Measurements from ENCODE around the gene THAP6. TPM values are rescaled to one million over a fixed set of nuclear protein-coding genes. Genes with fewer than 3 reads are reported as not detected.
A peak's percentile ranks its signal among the peaks of the same experiment; 100 is the strongest.

THAP6 gene
- total and polyA plus RNA-seq, 10 donors, result 3.1 to 42.0 (median 22.6) TPM

DNA sequence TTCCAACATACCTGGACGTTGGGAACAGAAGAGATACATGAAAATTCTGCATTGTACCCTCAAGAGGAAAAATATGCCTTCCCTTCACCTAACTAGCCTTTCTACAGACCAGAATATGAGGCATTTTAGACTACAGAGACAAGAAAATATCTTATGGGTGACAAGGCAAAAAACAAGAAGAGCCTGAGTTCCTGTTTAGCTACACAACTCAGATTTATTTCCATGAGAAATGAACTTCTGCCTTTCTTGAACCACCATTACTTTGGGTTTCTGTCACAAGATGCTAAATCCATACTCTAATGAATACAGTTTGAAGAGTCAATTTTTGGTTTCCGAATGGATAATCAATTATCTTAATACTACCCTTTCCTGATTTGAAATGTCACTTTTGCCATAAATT lies 18.8 kb upstream of the THAP6 start:
- peaks cover 0 to 40% (median 10%) of the 10 kb centered on the region in 6 donors for H3K4me1 ChIP-seq
- H3K27me3 ChIP-seq (replicated peaks in 1 of 7), result no peaks in the 10 kb centered on the region
- no peak overlapping the region for H3K4me3 ChIP-seq
- WGBS, 5 donors, result 84 to 93% (median 91%) methylated on average over 2 of the region's 2 CpGs
- H3K27ac ChIP-seq, result peak overlapping the region in 5 of 8 donors; percentile 35 to 67 (median 62)
- no peak for DNase-seq
- intact Hi-C loops (cut with DNase I; ENCODE audit: low total_unique reads), result no loop called here
- TF ChIP-seq POLR2A (IDR thresholded peaks at IDR 0.05), result no peak
- no peak for TF ChIP-seq CTCF (IDR thresholded peaks at IDR 0.05 in 8 of 11, conservative IDR thresholded peaks at IDR 0.05 in 3 of 11)
- no peak for TF ChIP-seq POLR2AphosphoS5 (IDR thresholded peaks at IDR 0.05)
- H3K36me3 ChIP-seq, result peaks cover 0 to 94% (median 38%) of the 10 kb centered on the region in 6 donors
- peaks cover 0 to 4% (median 0%) of the 10 kb centered on the region in 8 donors for H3K9me3 ChIP-seq

GRCh38 chr4:75496406-75496805 lies 17.9 kb upstream of the THAP6 start:
- intact Hi-C loops (cut with DNase I; ENCODE audit: low total_unique reads), result no loop called here
- Histone ChIP-seq H3K27ac (peak overlapping the region in 2 of 8 donors; percentile 65 to 67), H3K27me3 (replicated peaks in 1 of 7) (no peaks in the 10 kb centered on the region), H3K4me3 (no peak overlapping the region), H3K36me3 (peaks cover 0 to 93% (median 32%) of the 10 kb centered on the region in 6 donors), H3K4me1 (peaks cover 0 to 43% (median 10%) of the 10 kb centered on the region in 6 donors), H3K9me3 (peaks cover 0 to 4% (median 0%) of the 10 kb centered on the region in 8 donors)
- DNase-seq, result no peak
- TF ChIP-seq POLR2A (IDR thresholded peaks at IDR 0.05) (no peak), CTCF (IDR thresholded peaks at IDR 0.05 in 8 of 11, conservative IDR thresholded peaks at IDR 0.05 in 3 of 11) (no peak), POLR2AphosphoS5 (IDR thresholded peaks at IDR 0.05) (no peak)
- 96 to 100% (median 98%) methylated on average over 2 of the region's 2 CpGs for WGBS, 5 donors

DNA sequence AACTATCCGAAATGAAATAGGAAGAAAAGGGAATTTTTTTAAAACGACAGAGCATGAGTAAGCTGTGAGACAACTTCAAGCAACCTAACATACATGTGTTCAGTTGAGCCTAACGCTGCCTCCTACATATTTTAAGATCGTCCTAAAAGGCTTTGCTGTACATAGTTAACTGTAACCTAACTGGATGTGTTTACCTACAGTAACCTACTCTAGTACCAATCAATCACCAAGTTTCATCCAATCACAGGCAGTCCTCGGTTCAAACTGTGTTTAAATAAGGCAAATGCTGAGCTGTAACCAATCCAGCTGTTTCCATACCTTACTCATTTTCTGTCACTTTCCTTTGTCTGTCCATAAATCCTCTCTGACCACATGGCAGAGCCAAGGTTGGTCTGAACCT lies 17.1 kb upstream of the THAP6 start:
- WGBS, 5 donors, result 76 to 90% (median 86%) methylated on average over 5 of the region's 5 CpGs
- no peak for TF ChIP-seq POLR2A (IDR thresholded peaks at IDR 0.05)
- TF ChIP-seq POLR2AphosphoS5 (IDR thresholded peaks at IDR 0.05), result no peak
- TF ChIP-seq CTCF (IDR thresholded peaks at IDR 0.05 in 8 of 11, conservative IDR thresholded peaks at IDR 0.05 in 3 of 11), result no peak

GRCh38 chr4:75498041-75498440 lies 16.2 kb upstream of the THAP6 start:
- intact Hi-C loops (cut with DNase I; ENCODE audit: low total_unique reads), result no loop called here
- 70 to 83% (median 83%) methylated on average over 2 of the region's 2 CpGs for WGBS, 5 donors

More for the DNA sequence above, 17.1 kb upstream of the THAP6 start:
- peaks cover 0 to 4% (median 0%) of the 10 kb centered on the region in 8 donors for H3K9me3 ChIP-seq
- H3K4me3 ChIP-seq, result no peak overlapping the region
- H3K36me3 ChIP-seq, result peaks cover 0 to 93% (median 26%) of the 10 kb centered on the region in 6 donors
- peaks cover 0 to 43% (median 10%) of the 10 kb centered on the region in 6 donors for H3K4me1 ChIP-seq
- no peak overlapping the region for H3K27ac ChIP-seq
- DNase-seq, result no peak
- intact Hi-C loops (cut with DNase I; ENCODE audit: low total_unique reads), result no loop called here
- no peaks in the 10 kb centered on the region for H3K27me3 ChIP-seq (replicated peaks in 1 of 7)

More at GRCh38 chr4:75498041-75498440, 16.2 kb upstream of the THAP6 start:
- peaks cover 0 to 4% (median 0%) of the 10 kb centered on the region in 8 donors for H3K9me3 ChIP-seq
- no peaks in the 10 kb centered on the region for H3K27me3 ChIP-seq (replicated peaks in 1 of 7)
- H3K4me3 ChIP-seq, result no peak overlapping the region
- H3K27ac ChIP-seq, result no peak overlapping the region
- TF ChIP-seq POLR2A (IDR thresholded peaks at IDR 0.05), result no peak
- DNase-seq, result no peak
- peaks cover 0 to 93% (median 28%) of the 10 kb centered on the region in 6 donors for H3K36me3 ChIP-seq
- peaks cover 0 to 43% (median 10%) of the 10 kb centered on the region in 6 donors for H3K4me1 ChIP-seq
